GM13976 (cell line): Measurements from ENCODE around the gene LYST.

ENCODE experiments used
- DNase-seq: peaks from one replicate; pipeline ENCODE4 v3.0.0; 2012; ENCODE audit warnings: low spot score
- in situ Hi-C: fragments of 300-500 bp; cut with MboI; formaldehyde crosslinking; loops from one replicate; pipeline ENCODE4 v1.12.0; 2022; ENCODE audit warnings: low sequenced_read_pairs, mixed read lengths, inconsistent platforms; ENCODE audit not compliant: unreplicated experiment
- TF ChIP-seq, protein P1 (sequence below): IDR thresholded peaks from 2 replicates; pipeline ENCODE4 v1.5.1; 2012; ENCODE audit warnings: borderline replicate concordance, mild to moderate bottlenecking; ENCODE audit not compliant: insufficient read depth; ENCODE audit errors: extremely low read depth, missing control alignments, control extremely low read depth

The LYST gene

DNA sequence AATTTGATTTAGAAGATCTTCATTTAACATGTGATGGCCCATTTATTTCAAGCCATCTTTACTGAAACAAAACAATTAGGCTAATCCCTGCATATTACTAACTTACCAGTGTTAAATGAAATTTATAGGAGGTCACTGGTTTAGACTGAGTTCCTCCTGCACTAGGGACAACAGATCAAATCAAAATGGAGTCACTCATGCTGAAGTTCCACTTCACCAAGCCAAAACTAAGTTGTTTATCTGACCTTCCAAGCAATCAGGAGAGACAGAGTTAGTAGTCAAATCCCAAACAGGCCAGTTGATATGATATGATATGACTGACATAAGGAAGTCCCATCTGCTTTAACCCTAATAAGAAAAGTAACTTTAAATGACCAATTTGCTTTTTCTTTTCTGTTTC, 4.8 kb downstream of the LYST start:
- in situ Hi-C loops = no loop called here

GRCh38 chr1:235860829-235861228, 5.9 kb downstream of the LYST start:
- TF ChIP-seq, protein P1, sequence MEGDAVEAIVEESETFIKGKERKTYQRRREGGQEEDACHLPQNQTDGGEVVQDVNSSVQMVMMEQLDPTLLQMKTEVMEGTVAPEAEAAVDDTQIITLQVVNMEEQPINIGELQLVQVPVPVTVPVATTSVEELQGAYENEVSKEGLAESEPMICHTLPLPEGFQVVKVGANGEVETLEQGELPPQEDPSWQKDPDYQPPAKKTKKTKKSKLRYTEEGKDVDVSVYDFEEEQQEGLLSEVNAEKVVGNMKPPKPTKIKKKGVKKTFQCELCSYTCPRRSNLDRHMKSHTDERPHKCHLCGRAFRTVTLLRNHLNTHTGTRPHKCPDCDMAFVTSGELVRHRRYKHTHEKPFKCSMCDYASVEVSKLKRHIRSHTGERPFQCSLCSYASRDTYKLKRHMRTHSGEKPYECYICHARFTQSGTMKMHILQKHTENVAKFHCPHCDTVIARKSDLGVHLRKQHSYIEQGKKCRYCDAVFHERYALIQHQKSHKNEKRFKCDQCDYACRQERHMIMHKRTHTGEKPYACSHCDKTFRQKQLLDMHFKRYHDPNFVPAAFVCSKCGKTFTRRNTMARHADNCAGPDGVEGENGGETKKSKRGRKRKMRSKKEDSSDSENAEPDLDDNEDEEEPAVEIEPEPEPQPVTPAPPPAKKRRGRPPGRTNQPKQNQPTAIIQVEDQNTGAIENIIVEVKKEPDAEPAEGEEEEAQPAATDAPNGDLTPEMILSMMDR = no peak
- in situ Hi-C loops = no loop called here
- no peak for DNase-seq

More for the DNA sequence above, 4.8 kb downstream of the LYST start:
- no peak for DNase-seq
- TF ChIP-seq, protein P1 = no peak

GRCh38 chr1:235859789-235860188, 6.9 kb downstream of the LYST start:
- in situ Hi-C loops = no loop called here
- TF ChIP-seq, protein P1 = no peak
- DNase-seq = no peak

DNA sequence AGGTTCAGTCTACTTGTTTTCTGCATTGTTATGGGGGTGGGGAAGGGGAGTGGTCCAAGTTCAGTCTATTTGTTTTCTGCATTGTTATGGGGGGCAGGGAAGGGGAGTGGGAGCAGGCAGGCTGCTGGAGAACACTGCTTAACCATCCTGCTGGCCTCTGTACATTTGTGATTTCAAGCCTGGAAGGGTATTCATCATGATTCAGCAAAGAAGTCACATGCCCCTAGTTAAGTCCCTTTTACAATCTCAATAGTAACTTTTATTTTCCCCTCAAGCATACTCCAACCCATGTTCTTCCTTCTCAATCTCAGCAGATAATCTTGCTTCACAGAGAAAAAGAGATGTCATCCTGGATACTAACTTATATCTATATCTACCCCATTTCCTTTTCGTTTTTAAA, 7.9 kb downstream of the LYST start:
- in situ Hi-C loops = no loop called here
- TF ChIP-seq, protein P1 = no peak
- DNase-seq = no peak

DNA sequence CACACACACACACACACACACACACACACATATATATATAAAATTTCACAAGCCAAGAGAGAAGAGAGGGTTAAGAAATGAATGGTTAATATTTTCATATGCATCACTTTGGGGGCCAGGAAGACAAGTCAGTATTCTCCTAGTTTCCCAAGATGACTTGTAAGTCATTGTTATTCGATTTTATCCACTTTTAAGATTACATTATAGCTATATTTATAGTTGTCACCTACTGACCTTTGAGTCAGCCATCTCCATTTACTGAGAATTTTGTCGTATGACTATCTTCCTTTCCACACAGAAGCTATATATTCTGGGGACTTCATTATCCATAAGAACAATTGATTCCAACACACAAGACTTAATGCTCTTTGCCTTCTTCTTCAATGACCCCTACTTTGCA, 8.9 kb downstream of the LYST start:
- in situ Hi-C loops = no loop called here
- TF ChIP-seq, protein P1 = no peak
- no peak for DNase-seq

GRCh38 chr1:235855811-235856429, 10.8 kb downstream of the LYST start:
- TF ChIP-seq, protein P1 = no peak
- DNase-seq = peak; percentile 45
- in situ Hi-C loops = no loop called here

DNA sequence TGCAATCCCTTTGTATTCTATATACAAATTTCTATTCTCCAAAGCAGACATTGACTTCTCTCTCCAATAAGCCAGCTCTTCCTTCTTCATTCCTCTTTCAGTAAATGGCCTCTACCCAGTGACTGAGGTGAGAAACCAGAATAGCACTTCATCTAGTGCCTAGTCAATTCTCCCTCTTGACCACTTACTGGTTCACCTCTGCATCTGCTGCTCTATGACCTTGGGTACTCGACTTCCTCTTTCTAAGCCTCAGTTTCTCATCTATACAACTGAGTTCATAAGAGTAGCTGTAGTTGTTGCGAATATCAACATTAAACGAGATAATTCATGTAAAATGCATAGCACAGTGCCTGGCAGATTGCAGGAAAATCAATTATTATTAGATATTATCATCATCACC, 12.4 kb downstream of the LYST start:
- TF ChIP-seq, protein P1 = no peak
- DNase-seq = no peak
- in situ Hi-C loops = no loop called here
